Fibroblast of lung (primary cell): ENCODE measurements around the gene NR6A1. TPM values are rescaled to one million over a fixed set of nuclear protein-coding genes. Genes with fewer than 3 reads are reported as not detected.

ENCODE experiments used
- DNase-seq, 2 donors: peaks; one replicate each; pipeline versions ENCODE4 v3.0.0 to v3.0.0-alpha.2; 2010; ENCODE audit warnings: low read depth in 2 of 2
- H2AFZ ChIP-seq: 2 replicates; pipeline ENCODE4 v1.5.1; 2012; ENCODE audit warnings: low read length, control low read depth, inconsistent platforms
- H3K27ac ChIP-seq: 2 replicates; pipeline ENCODE4 v1.5.1; 2011; ENCODE audit warnings: low read length, control low read depth; ENCODE audit not compliant: insufficient read depth
- H3K27me3 ChIP-seq: 2 replicates; pipeline ENCODE4 v1.5.1; 2011; ENCODE audit warnings: mild to moderate bottlenecking, low read length; ENCODE audit not compliant: control insufficient read depth, insufficient read depth
- H3K36me3 ChIP-seq: 2 replicates; pipeline ENCODE4 v1.5.1; 2011; ENCODE audit warnings: low read length; ENCODE audit not compliant: control insufficient read depth, insufficient read depth
- H3K4me1 ChIP-seq: 2 replicates; pipeline ENCODE4 v1.5.1; 2011; ENCODE audit warnings: low read length; ENCODE audit not compliant: control insufficient read depth, insufficient read depth; ENCODE audit errors: extremely low read depth
- H3K4me2 ChIP-seq: 2 replicates; pipeline ENCODE4 v1.5.1; 2011; ENCODE audit warnings: low read length, control low read depth; ENCODE audit not compliant: insufficient read depth; ENCODE audit errors: extremely low read depth
- H3K4me3 ChIP-seq, 4 experiments: fragments of 200-600 bp in 1 of 4; sonication (generic) in 1 of 4; replicated peaks in 1 of 4; 2 replicates each; pipeline ENCODE4 v1.5.1; 2011 to 2016; ENCODE audit warnings: low read length in 4 of 4, low read depth in 3 of 4, mild to moderate bottlenecking in 3 of 4, control low read depth in 2 of 4, inconsistent platforms in 1 of 4, mixed read lengths in 1 of 4; ENCODE audit not compliant: insufficient read depth in 1 of 4; ENCODE audit errors: control extremely low read depth in 1 of 4
- H3K79me2 ChIP-seq: 2 replicates; pipeline ENCODE4 v1.5.1; 2012; ENCODE audit warnings: mild to moderate bottlenecking, low read length, inconsistent platforms; ENCODE audit not compliant: control insufficient read depth, insufficient read depth
- H3K9ac ChIP-seq: 2 replicates; pipeline ENCODE4 v1.5.1; 2011; ENCODE audit warnings: mild to moderate bottlenecking, low read length, control low read depth; ENCODE audit not compliant: insufficient read depth
- H3K9me3 ChIP-seq: 2 replicates; pipeline ENCODE4 v1.5.1; 2012; ENCODE audit warnings: low read depth, low read length; ENCODE audit not compliant: control insufficient read depth, insufficient read depth
- H4K20me1 ChIP-seq: 2 replicates; pipeline ENCODE4 v1.5.1; 2011; ENCODE audit warnings: low read length; ENCODE audit not compliant: control insufficient read depth, insufficient read depth; ENCODE audit errors: extremely low read depth
- CTCF ChIP-seq, 2 donors: IDR thresholded peaks in 1 of 2; conservative IDR thresholded peaks in 1 of 2; 1 replicate in 1 of 2; 2 replicates in 1 of 2; pipeline ENCODE4 v1.5.1; 2011 to 2012; ENCODE audit warnings: low read length in 2 of 2, control low read depth in 1 of 2, inconsistent platforms in 1 of 2, low read depth in 1 of 2, mild to moderate bottlenecking in 1 of 2
- EZH2 ChIP-seq: IDR thresholded peaks from 2 replicates; pipeline ENCODE4 v1.5.1; 2012; ENCODE audit warnings: low read length, control low read depth, mild to moderate bottlenecking; ENCODE audit errors: missing control alignments
- polyA plus RNA-seq, 2 donors: library from polyadenylated mRNA; depleted of rRNA in 1 of 2; stranded (reverse) in 1 of 2; unstranded in 1 of 2; fragments of >200 nt; gene quantifications; 2 replicates each; pipeline ENCODE4 v1.2.1, GENCODE V29; 2011 to 2012; ENCODE audit warnings: missing spikeins in 1 of 2
- total RNA-seq: library from RNA; depleted of rRNA; stranded (reverse); fragments of >200 nt; gene quantifications from 2 replicates; pipeline ENCODE4 v1.2.1, GENCODE V29; 2014

The NR6A1 gene
- total and polyA plus RNA-seq, 2 donors (not counting 1 experiment from before 2014, with no cell fraction given) = 0.07 to 0.50 TPM

DNA sequence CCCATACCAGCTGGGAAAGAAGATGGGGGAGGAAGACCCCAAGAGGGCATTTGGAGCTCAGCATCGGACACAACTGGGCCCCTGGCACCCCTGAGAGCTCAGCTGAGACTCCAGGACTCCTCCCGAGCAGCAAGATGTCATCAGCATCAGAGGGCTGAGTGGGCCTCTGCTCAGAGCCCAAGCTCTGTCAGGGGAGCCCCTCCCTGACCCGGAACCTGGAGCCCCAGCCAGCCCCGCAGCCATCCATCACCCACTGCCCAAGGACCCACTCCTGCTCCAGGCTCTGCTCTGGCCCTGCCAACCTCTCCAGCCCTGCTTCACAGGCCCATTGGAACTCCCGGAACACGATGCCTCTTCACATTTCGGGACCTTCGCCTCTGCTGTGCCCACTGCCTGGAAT, 273.7 kb downstream of the NR6A1 start:
- H2AFZ ChIP-seq = no peak overlapping the region
- H4K20me1 ChIP-seq = no peaks in the 10 kb centered on the region
- no peak overlapping the region for H3K4me3 ChIP-seq
- peaks cover 22% of the 10 kb centered on the region for H3K27me3 ChIP-seq
- no peaks in the 10 kb centered on the region for H3K79me2 ChIP-seq
- no peak overlapping the region for H3K27ac ChIP-seq
- H3K36me3 ChIP-seq = no peaks in the 10 kb centered on the region
- DNase-seq = no peak
- TF ChIP-seq EZH2 (no peak), CTCF (conservative IDR thresholded peaks at IDR 0.05 in 1 of 2, IDR thresholded peaks at IDR 0.05 in 1 of 2; ENCODE audit: low read depth in 1 of 2, low read length in 2 of 2) (no peak)
- H3K4me2 ChIP-seq = no peak overlapping the region
- H3K9ac ChIP-seq = no peak overlapping the region
- no peaks in the 10 kb centered on the region for H3K9me3 ChIP-seq
- H3K4me1 ChIP-seq = no peaks in the 10 kb centered on the region

DNA sequence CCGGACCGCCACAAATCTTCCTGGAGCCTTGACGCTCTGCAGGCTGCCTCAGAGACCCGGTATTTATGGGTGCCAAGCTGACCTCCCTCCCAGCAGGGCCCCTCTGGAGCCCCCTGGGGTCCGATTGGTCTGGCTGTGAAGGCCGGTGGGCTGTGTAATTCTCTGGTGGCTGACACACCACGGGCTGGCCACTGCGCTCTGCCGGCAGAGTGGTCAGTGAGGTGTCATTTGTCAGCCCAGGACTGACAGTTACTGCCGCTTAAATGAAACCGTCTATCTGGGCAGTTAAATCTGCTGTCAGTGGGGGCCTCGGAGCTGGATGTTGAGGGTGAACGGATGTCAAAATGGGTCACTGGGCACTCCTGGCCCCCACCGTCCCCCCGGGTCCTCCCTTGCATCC, 274.6 kb downstream of the NR6A1 start:
- H3K4me1 ChIP-seq = no peaks in the 10 kb centered on the region
- TF ChIP-seq EZH2 = no peak
- TF ChIP-seq CTCF (conservative IDR thresholded peaks at IDR 0.05 in 1 of 2, IDR thresholded peaks at IDR 0.05 in 1 of 2; ENCODE audit: low read depth in 1 of 2, low read length in 2 of 2) = no peak
- peaks cover 12% of the 10 kb centered on the region for H3K27me3 ChIP-seq
- no peak overlapping the region for H3K4me3 ChIP-seq
- H3K36me3 ChIP-seq = no peaks in the 10 kb centered on the region
- H3K27ac ChIP-seq = no peak overlapping the region
- H3K79me2 ChIP-seq = no peaks in the 10 kb centered on the region
- H3K9me3 ChIP-seq = no peaks in the 10 kb centered on the region
- H3K4me2 ChIP-seq = no peak overlapping the region
- H2AFZ ChIP-seq = no peak overlapping the region
- DNase-seq = no peak
- H3K9ac ChIP-seq = no peak overlapping the region
- no peaks in the 10 kb centered on the region for H4K20me1 ChIP-seq

DNA sequence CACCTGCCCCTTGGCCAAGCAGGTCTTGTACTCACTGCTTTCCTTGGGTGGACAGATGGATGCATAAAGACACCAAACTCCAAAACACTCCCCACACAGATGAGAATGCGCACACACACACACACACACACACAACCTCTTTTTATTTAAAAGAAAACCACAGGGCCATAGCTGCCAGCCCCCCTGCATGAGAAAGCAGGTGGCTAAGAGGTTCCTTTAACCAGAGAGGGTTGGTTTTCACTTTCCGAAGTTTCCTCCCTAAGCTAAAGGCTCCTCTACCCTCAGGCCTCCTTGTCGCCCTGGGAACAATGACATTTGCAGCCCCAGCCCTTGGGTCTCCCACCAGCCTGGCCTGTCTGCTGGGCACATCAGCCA, 275.0 kb downstream of the NR6A1 start:
- H3K79me2 ChIP-seq = no peaks in the 10 kb centered on the region
- no peak overlapping the region for H3K4me3 ChIP-seq
- no peaks in the 10 kb centered on the region for H3K36me3 ChIP-seq
- peaks cover 9% of the 10 kb centered on the region for H3K27me3 ChIP-seq
- no peak overlapping the region for H2AFZ ChIP-seq
- no peaks in the 10 kb centered on the region for H3K9me3 ChIP-seq
- TF ChIP-seq EZH2 = no peak
- TF ChIP-seq CTCF (conservative IDR thresholded peaks at IDR 0.05 in 1 of 2, IDR thresholded peaks at IDR 0.05 in 1 of 2; ENCODE audit: low read depth in 1 of 2, low read length in 2 of 2) = no peak
- no peaks in the 10 kb centered on the region for H3K4me1 ChIP-seq
- DNase-seq = no peak
- H3K9ac ChIP-seq = no peak overlapping the region
- no peak overlapping the region for H3K4me2 ChIP-seq
- H4K20me1 ChIP-seq = no peaks in the 10 kb centered on the region
- no peak overlapping the region for H3K27ac ChIP-seq
